Activated T-cell treated with anti-CD3 and anti-CD28 coated beads for 48 hours (primary cell): ENCODE measurements around the gene PFN4.

Experiments used
- DNase-seq: peaks from one replicate; pipeline ENCODE4 v3.0.0-alpha.2; 2020; ENCODE audit warnings: low read depth

Gene PFN4

GRCh38 chr2:24077879-24078278 is 45.3 kb downstream of the PFN4 start:
- no peak for DNase-seq

GRCh38 chr2:24077535-24077877 is 45.6 kb downstream of the PFN4 start:
- DNase-seq, result no peak

- no peak for DNase-seq
Observed at GRCh38 chr2:24076849-24077534, 46.1 kb downstream of the PFN4 start.

GRCh38 chr2:24075915-24076848 is 47.0 kb downstream of the PFN4 start, which contains the start of gene SF3B6:
TSS of gene SF3B6 (minus strand) at chr2:24076326. CDS start at chr2:24076229, 97 bp downstream.
- DNase-seq, result peak; percentile 98

GRCh38 chr2:24075259-24075658 is 47.9 kb downstream of the PFN4 start:
- no peak for DNase-seq

- no peak for DNase-seq
Observed at GRCh38 chr2:24073816-24074215, 49.3 kb downstream of the PFN4 start.

GRCh38 chr2:24072259-24072658 is 50.9 kb downstream of the PFN4 start:
- DNase-seq, result no peak

- no peak for DNase-seq
Observed at GRCh38 chr2:24065341-24065740, 57.8 kb downstream of the PFN4 start.
